Superior temporal gyrus (tissue), 1 donor: ENCODE measurements around the gene RELL2.

Experiments used
- DNase-seq: peaks from one replicate; pipeline ENCODE4 v3.0.0-alpha.2; 2016; ENCODE audit errors: extremely low spot score

The RELL2 gene

GRCh38 chr5:141649056-141649688 is 12.4 kb downstream of the RELL2 start:
- DNase-seq = no peak

DNA sequence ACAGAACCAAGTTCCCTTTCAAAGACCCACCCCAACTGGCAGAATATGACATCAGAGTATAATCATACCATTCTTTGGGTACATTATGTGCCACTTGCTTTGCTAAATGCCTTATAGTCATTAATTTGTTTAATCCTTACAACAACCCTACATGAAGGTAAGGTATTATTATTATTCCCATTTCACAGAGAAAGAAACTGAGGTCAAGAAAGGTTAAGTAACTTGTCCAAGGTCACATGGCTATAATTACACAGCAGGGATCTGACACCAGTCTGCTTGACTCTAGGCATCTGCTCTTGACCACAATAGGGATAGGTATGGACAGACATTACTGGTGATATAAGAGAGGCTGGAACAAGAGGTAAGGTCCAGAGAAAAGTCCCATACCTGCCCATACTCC is 13.2 kb downstream of the RELL2 start:
- DNase-seq = no peak

GRCh38 chr5:141650851-141651727 is 14.3 kb downstream of the RELL2 start, which contains the start of gene FCHSD1:
Gene FCHSD1 (minus strand): TSS chr5:141651418. CDS start chr5:141651368, 50 bp downstream.
- DNase-seq = peak; percentile 68

GRCh38 chr5:141651728-141652105 is 14.9 kb downstream of the RELL2 start:
- no peak for DNase-seq

- DNase-seq = no peak
These were observed 17.5 kb downstream of the RELL2 start for GRCh38 chr5:141654298-141654697.

GRCh38 chr5:141655020-141655419 is 18.2 kb downstream of the RELL2 start:
- no peak for DNase-seq

- DNase-seq = no peak
These were observed 19.6 kb downstream of the RELL2 start for GRCh38 chr5:141656396-141656795.

DNA sequence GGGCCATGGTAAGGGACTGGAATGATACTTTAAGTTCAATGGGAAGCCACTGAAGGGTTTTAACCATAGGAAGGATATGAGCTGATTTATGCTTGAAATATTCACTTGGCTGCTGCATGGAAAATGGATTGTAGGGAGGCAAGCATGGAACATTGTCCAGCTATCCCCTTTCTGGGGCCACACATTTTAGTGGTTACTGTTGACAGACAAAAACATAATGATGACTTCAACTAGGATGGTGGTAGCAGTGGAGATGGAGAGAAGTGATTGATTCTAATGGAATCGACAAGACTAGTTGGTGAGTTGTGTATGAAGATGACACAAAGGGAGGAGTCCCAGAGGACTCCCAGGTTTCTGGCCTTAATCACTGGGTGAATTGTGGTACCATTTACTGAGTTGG is 20.6 kb downstream of the RELL2 start:
- no peak for DNase-seq

- no peak for DNase-seq
These were observed 21.2 kb downstream of the RELL2 start for GRCh38 chr5:141657937-141658545.

DNA sequence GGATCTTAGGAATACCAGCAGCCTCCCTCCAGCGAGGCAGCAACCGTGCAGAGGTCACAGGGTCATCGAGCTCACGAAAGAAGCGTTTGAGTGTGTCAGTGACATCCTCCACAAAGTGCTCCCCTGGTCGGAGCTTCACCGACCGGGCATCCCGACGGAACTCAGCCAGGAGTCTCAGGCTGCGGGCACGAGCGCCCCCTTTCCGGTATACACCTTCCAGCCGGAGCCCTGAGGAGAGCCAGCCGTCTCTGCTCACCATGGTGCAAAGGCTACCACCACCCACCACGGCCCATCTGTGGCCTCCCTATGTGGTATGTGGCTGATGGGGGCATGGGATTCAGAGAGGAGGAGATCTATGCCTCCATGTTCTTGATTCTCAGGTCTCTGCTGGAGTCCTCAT is 25.2 kb downstream of the RELL2 start:
- no peak for DNase-seq

DNA sequence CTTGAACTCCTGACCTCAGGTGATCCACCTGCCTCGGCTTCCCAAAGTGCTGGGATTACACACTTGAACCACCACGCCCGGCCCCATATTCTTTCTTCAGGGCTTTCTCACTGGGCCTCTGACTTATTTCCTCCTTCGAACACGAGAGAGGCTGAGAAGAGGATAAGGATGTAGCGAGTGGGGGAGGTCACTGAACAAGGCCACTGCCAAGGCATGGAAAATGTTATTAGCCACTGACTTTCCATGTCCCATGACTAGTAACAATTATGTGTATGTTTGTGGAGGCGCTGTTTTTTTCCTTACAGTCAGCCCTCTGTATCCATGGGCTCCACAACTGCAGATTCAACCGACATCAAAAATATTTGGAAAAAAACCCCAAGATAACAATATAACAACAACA is 26.7 kb downstream of the RELL2 start:
- no peak for DNase-seq

DNA sequence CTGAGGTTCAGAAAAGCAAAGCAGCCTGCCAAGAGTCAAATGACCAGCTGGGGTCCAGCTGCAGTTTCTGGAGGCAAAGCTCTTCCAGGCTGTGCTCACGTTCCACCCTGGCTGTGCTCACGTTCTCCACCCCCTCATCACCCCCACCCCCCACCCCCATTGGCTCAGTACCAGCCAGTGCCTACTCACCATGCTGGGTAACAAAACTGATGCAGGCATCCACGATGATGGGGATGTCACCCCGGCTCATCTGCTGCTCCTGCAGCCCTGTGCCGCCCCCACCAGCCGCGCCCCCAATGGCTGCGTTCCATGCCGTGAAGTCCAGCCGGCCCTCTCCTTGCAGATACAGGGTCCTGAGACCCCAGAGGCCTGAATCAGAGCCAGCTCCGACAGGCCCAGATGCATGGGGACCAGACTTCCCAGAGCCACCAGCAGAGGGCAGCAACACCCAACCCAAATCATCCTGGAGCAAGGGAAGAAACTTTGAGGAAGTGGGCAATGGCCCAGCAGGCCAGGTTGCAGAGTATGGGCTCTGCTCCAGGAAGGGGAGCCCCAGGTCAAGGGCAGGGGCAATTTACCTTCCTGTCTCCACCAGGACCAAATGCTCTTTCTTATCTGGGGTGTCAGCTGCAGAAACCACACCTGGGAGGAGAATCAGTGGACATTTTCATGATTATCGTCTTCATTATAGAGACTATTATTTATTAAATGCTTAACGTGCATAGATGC is 28.1 kb downstream of the RELL2 start:
- peak; percentile 82 for DNase-seq

DNA sequence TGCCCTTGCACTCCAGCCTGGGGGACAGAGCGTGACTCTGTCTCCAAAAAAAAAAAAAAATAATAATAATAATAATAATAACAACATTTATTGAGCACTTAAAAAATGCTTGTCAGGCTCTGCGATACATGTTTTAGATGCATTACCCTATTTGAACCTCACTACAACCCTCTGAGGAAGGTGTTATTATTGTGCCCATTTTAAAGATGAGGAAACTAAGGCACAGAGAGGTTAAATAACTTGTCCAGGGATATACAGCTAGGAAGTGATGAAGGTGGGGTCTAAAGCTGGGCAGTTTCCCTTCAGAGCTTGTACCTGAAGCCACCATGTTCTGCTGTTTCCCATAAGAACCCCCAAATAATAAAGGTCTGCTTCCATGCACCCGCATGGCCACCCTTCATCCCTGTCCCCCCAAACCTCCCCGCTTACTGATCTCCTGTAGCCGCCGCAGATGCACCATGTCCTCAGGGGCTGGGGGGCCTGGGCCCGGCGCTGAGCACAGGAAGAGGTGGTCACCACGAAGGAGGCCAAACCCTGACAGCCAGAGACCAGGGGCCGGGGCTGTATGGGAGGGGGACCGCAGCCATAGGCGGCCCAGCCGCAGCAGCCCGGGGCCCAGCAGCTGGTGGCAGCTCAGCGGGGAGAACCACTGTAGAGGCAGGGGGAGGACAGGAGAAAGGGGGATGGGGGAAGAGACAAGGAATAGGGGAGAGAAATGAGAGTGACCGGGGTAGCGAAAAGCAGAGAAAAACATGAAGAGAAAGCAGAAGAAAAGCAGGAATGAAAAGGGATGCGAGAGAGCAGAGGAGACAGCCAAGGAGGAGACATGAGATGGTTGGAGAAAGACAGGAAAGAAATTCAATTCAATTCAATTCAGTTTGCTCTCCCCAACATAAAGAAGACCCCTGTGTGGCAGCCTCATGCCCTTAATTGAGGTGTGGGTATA is 29.5 kb downstream of the RELL2 start:
- DNase-seq = no peak

DNA sequence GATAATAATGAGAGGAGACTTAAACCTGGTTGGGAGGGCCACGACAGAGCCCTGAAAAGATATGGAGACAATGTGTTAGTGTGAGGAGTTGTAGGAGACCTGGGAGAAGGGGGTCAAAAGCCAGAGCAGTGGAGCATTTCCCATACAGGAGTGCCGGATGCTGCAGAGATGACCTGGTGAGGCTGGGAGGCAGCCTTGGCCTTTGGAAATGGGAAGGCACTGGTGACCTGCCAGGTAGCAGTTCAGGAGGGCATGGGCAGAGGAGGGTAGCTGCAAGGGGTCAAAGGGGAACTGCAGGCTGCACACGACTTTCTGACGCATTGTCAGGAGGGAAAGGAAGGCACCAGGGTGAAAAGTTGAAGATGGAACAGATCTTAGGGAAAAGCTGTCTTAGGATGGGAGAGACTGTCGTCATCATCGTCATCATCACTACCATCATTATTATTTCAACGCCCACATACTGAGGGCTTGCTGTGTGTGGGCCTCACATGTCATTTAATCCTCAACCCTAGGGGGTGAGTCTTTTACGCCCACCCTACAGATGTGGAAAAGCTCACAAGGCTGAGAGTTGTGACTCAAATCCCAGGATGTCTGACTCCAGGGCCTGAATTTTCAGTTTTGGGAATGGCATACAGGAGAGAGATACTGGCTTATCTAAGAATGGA is 31.9 kb downstream of the RELL2 start:
- no peak for DNase-seq

DNA sequence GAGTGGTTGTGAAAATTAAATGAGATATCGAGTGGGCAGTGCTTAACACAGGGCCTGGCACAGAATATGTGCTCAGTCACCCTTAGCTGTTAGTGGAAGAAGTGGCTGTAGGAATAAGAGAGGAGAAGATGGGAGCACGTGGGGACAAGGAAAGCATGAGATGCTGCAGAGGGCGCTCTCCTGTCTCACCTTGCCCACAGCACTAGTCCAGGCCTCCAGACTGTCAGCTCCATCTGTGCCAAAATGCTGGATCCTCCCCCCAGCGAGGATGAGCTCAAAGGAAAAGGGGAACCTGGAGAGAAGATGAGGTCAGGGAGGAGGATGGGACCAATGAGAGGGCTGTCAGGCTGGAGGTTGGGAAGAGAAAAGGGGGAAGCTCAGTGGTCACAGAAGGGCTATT is 32.7 kb downstream of the RELL2 start:
- no peak for DNase-seq

DNA sequence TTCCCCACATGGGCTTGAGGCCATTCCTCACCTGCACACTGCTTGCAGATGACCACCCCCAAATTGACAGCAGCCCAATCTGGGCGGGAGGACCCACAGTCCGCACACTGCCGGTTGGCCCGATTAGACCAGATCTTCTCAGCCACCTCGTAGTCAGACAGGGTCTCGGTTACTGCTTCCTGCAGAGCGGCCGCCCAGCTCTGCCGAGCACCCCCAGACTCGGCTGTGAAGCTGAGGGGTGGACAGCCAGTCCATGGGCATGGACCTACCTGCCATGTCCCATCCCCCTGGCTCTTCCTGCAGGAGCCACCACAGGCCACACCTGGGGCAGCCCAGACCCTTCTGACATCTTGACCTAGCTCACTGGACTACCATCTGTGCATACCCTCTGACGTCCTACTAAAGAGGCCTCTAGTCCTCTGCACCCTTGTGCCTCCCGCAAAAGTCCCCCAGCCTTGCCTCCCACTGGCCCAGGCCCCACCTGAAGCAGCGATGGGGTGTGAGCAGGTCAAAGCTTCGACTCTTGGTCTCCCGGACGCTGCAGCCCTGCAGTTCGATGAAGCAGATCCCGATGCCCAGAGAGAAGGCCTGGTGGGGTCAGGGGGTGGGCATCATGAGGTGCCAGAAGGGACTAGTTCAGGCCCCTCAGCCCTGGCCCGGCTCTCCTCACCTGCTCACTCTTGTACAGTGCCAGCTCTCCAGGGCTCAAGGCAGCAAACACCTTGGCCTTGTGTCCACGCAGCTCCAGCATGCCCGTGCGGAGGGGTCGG is 35.5 kb downstream of the RELL2 start:
- DNase-seq = no peak

GRCh38 chr5:141672841-141673813 is 36.3 kb downstream of the RELL2 start:
- peak; percentile 32 for DNase-seq

DNA sequence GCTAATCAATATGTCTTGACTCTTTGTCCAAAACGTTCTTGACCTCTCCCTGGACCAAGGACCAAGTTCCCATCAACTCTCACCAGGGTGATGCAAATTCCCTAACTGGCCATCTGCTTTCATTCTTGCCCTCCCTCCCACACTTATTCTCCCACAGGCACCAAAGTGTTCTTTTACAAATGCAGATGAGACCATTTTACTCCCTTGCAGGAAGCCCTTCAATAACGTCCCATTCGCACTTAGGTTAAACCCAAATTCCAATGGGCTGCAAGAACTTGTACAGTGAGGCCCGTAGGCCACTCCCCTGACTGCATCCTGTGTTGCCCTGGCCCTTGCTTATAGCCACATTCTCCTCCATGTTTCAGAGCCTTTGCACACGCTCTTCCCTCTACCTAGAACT is 38.0 kb downstream of the RELL2 start:
- no peak for DNase-seq
